CD8-positive, alpha-beta memory T cell (primary cell): Measurements from ENCODE around the gene FAM107B. TPM values are rescaled to one million over a fixed set of nuclear protein-coding genes. Genes with fewer than 3 reads are reported as not detected.
"Not testable (repeated sequence)": the region's sequence is repeated elsewhere in the genome, so short reads cannot be mapped to it uniquely, and the experiment has no call there.

Experiments used
- CTCF ChIA-PET: fragments of 350-600 bp; sonication (Branson Sonifier 250); formaldehyde crosslinking; loops from one replicate; lab custom pipeline; 2021; ENCODE audit warnings: antibody characterized with exemption; lab: Charles Lee
- POLR2A ChIA-PET: fragments of 350-600 bp; sonication (Branson Sonifier 250); formaldehyde crosslinking; loops from one replicate; lab custom pipeline; 2021; ENCODE audit warnings: antibody characterized with exemption; lab: Charles Lee
- DNase-seq, 5 donors: peaks; one replicate each; pipeline versions ENCODE4 v3.0.0 to v3.0.0-alpha.2; 2020 to 2022; ENCODE audit warnings: mixed read lengths in 1 of 5
- H3K27ac ChIP-seq: one replicate; pipeline ENCODE4 v1.7.0; 2013; ENCODE audit warnings: low read depth, mild to moderate bottlenecking, low read length, moderate library complexity
- H3K27me3 ChIP-seq: 2 replicates; pipeline ENCODE4 v1.7.0; 2013; ENCODE audit warnings: low read length, mild to moderate bottlenecking; ENCODE audit not compliant: insufficient read depth, poor library complexity, severe bottlenecking
- H3K36me3 ChIP-seq: 2 replicates; pipeline ENCODE4 v1.7.0; 2013; ENCODE audit warnings: mild to moderate bottlenecking, low read length, moderate library complexity; ENCODE audit not compliant: insufficient read depth
- H3K4me1 ChIP-seq: 2 replicates; pipeline ENCODE4 v1.7.0; 2013; ENCODE audit warnings: mild to moderate bottlenecking, low read length, moderate library complexity; ENCODE audit not compliant: insufficient read depth
- H3K4me3 ChIP-seq: 2 replicates; pipeline ENCODE4 v1.7.0; 2013; ENCODE audit warnings: mild to moderate bottlenecking, low read length
- H3K9me3 ChIP-seq: 2 replicates; pipeline ENCODE4 v1.7.0; 2013; ENCODE audit warnings: mild to moderate bottlenecking, low read length
- H3K27ac Mint-ChIP-seq, 8 donors: one replicate each; pipeline ENCODE4 v1.8.0; 2020 to 2021; ENCODE audit warnings: mixed read lengths in 8 of 8, mild to moderate bottlenecking in 6 of 8, inconsistent platforms in 3 of 8, moderate library complexity in 3 of 8
- H3K27me3 Mint-ChIP-seq, 2 donors: one replicate each; pipeline ENCODE4 v1.8.0; 2020 to 2021; ENCODE audit warnings: mixed read lengths in 2 of 2, mild to moderate bottlenecking in 1 of 2, moderate library complexity in 1 of 2
- H3K36me3 Mint-ChIP-seq, 3 donors: one replicate each; pipeline ENCODE4 v1.8.0; 2020 to 2021; ENCODE audit warnings: mixed read lengths in 3 of 3, inconsistent platforms in 1 of 3, mild to moderate bottlenecking in 1 of 3
- H3K4me1 Mint-ChIP-seq, 3 donors: one replicate each; pipeline ENCODE4 v1.8.0; 2020 to 2021; ENCODE audit warnings: mixed read lengths in 3 of 3, inconsistent platforms in 1 of 3, mild to moderate bottlenecking in 1 of 3
- H3K4me3 Mint-ChIP-seq, 7 donors: one replicate each; pipeline ENCODE4 v1.8.0; 2020 to 2021; ENCODE audit warnings: mixed read lengths in 7 of 7, mild to moderate bottlenecking in 6 of 7, moderate library complexity in 4 of 7, inconsistent platforms in 2 of 7
- H3K9me3 Mint-ChIP-seq, 5 donors: one replicate each; pipeline ENCODE4 v1.8.0; 2020 to 2022; ENCODE audit warnings: mixed read lengths in 5 of 5, mild to moderate bottlenecking in 3 of 5, moderate library complexity in 2 of 5, inconsistent platforms in 1 of 5
- polyA plus RNA-seq: library from polyadenylated mRNA; unstranded; fragments of 300-500 nt; fragmentation: Illumina TruSeq; gene quantifications from one replicate; pipeline ENCODE4 v1.2.3, GENCODE V29; 2021
- total RNA-seq, 2 experiments: library from RNA; stranded (reverse); gene quantifications; one replicate each; pipeline ENCODE4 v1.2.3, GENCODE V29; 2021

Gene FAM107B
- total and polyA plus RNA-seq, 3 experiments from 2014 or later = 138 to 316 (median 143) TPM

GRCh38 chr10:14639637-14640036 is 135.1 kb downstream of the FAM107B start:
- H3K4me3 ChIP-seq = no peak overlapping the region
- peaks cover 0 to 5% (median 0%) of the 10 kb centered on the region in 3 donors for H3K4me1 Mint-ChIP-seq
- H3K4me3 Mint-ChIP-seq = no peak overlapping the region
- no peaks in the 10 kb centered on the region for H3K9me3 Mint-ChIP-seq
- H3K27ac ChIP-seq = no peak overlapping the region
- ChIA-PET POLR2A (interaction anchor here (0.6 kb wide), 1 partner anchor 16 kb away, joined by 3 read pairs; no protein-coding TSS in a partner anchor), CTCF (interaction anchor here (1.3 kb wide), 1 partner anchor 14 kb away, joined by 3 read pairs; no protein-coding TSS in a partner anchor)
- no peaks in the 10 kb centered on the region for H3K36me3 ChIP-seq
- H3K27ac Mint-ChIP-seq = peak overlapping the region in 3 of 8 donors; percentile 17 to 50 (median 22)
- H3K4me1 ChIP-seq = no peaks in the 10 kb centered on the region
- no peaks in the 10 kb centered on the region for H3K27me3 ChIP-seq
- no peak for DNase-seq
- no peaks in the 10 kb centered on the region for H3K9me3 ChIP-seq
- H3K36me3 Mint-ChIP-seq = peaks cover 0 to 8% (median 0%) of the 10 kb centered on the region in 3 donors
- H3K27me3 Mint-ChIP-seq = no peaks in the 10 kb centered on the region

GRCh38 chr10:14635043-14635710 is 139.5 kb downstream of the FAM107B start:
- H3K27ac Mint-ChIP-seq = peak overlapping the region in 1 of 8 donors; percentile 69
- H3K27me3 ChIP-seq = no peaks in the 10 kb centered on the region
- H3K9me3 Mint-ChIP-seq = no peaks in the 10 kb centered on the region
- ChIA-PET CTCF (no interaction called here), POLR2A (interaction anchor here (0.7 kb wide), 1 partner anchor 10 kb away, joined by 3 read pairs; no protein-coding TSS in a partner anchor)
- H3K4me1 ChIP-seq = no peaks in the 10 kb centered on the region
- DNase-seq = no peak
- no peaks in the 10 kb centered on the region for H3K27me3 Mint-ChIP-seq
- H3K36me3 ChIP-seq = no peaks in the 10 kb centered on the region
- H3K9me3 ChIP-seq = no peaks in the 10 kb centered on the region
- peaks cover 0 to 3% (median 0%) of the 10 kb centered on the region in 3 donors for H3K4me1 Mint-ChIP-seq
- H3K36me3 Mint-ChIP-seq = no peaks in the 10 kb centered on the region
- H3K4me3 ChIP-seq = no peak overlapping the region
- no peak overlapping the region for H3K27ac ChIP-seq
- H3K4me3 Mint-ChIP-seq = no peak overlapping the region

GRCh38 chr10:14634572-14634971 is 140.1 kb downstream of the FAM107B start:
- H3K27me3 Mint-ChIP-seq, H3K4me3 Mint-ChIP-seq, H3K36me3 ChIP-seq, H3K9me3 Mint-ChIP-seq, H3K4me1 ChIP-seq, H3K36me3 Mint-ChIP-seq, H3K4me1 Mint-ChIP-seq, H3K4me3 ChIP-seq, POLR2A ChIA-PET, H3K27me3 ChIP-seq, DNase-seq, H3K9me3 ChIP-seq, H3K27ac ChIP-seq: not testable (repeated sequence)
- CTCF ChIA-PET = interaction anchor here (0.7 kb wide), 1 partner anchor 109 kb away, joined by 3 read pairs; no protein-coding TSS in a partner anchor
- peak overlapping the region in 1 of 8 donors; percentile 69 for H3K27ac Mint-ChIP-seq

- ChIA-PET CTCF (interaction anchor here (0.6 to 1.1 kb wide), 2 partner anchors 13 to 556 kb away, joined by 3 read pairs; no protein-coding TSS in a partner anchor), POLR2A (interaction anchor here (0.6 kb wide), 2 partner anchors 11 to 83 kb away, joined by 3 to 4 read pairs; no protein-coding TSS in a partner anchor)
- Histone ChIP-seq H3K36me3 (no peaks in the 10 kb centered on the region), H3K27ac (no peak overlapping the region), H3K4me3 (no peak overlapping the region), H3K4me1 (no peaks in the 10 kb centered on the region), H3K27me3 (no peaks in the 10 kb centered on the region), H3K9me3 (no peaks in the 10 kb centered on the region)
- DNase-seq = no peak
- H3K36me3 Mint-ChIP-seq = no peaks in the 10 kb centered on the region
- H3K9me3 Mint-ChIP-seq = no peaks in the 10 kb centered on the region
- no peak overlapping the region for H3K4me3 Mint-ChIP-seq
- H3K27ac Mint-ChIP-seq = no peak overlapping the region
- peaks cover 0 to 4% (median 2%) of the 10 kb centered on the region in 3 donors for H3K4me1 Mint-ChIP-seq
- no peaks in the 10 kb centered on the region for H3K27me3 Mint-ChIP-seq
Measured at GRCh38 chr10:14625765-14626525, 148.8 kb downstream of the FAM107B start.

- Mint-ChIP-seq H3K4me1 (peaks cover 0 to 4% (median 2%) of the 10 kb centered on the region in 3 donors), H3K36me3 (no peaks in the 10 kb centered on the region), H3K27me3 (no peaks in the 10 kb centered on the region), H3K4me3 (no peak overlapping the region), H3K9me3 (no peaks in the 10 kb centered on the region), H3K27ac (no peak overlapping the region)
- H3K27me3 ChIP-seq = no peaks in the 10 kb centered on the region
- H3K27ac ChIP-seq = no peak overlapping the region
- no peaks in the 10 kb centered on the region for H3K9me3 ChIP-seq
- POLR2A ChIA-PET = interaction anchor here (0.6 kb wide), 2 partner anchors 10 to 84 kb away, joined by 3 to 4 read pairs; no protein-coding TSS in a partner anchor
- DNase-seq = no peak
- H3K4me1 ChIP-seq = no peaks in the 10 kb centered on the region
- H3K36me3 ChIP-seq = no peaks in the 10 kb centered on the region
- CTCF ChIA-PET = interaction anchor here (1.1 kb wide), 1 partner anchor 14 kb away, joined by 3 read pairs; no protein-coding TSS in a partner anchor
- no peak overlapping the region for H3K4me3 ChIP-seq
Measured at GRCh38 chr10:14625192-14625631, 149.5 kb downstream of the FAM107B start.

GRCh38 chr10:14624600-14624999 is 150.1 kb downstream of the FAM107B start:
- Mint-ChIP-seq H3K9me3 (no peaks in the 10 kb centered on the region), H3K36me3 (no peaks in the 10 kb centered on the region), H3K27me3 (no peaks in the 10 kb centered on the region), H3K4me3 (no peak overlapping the region), H3K27ac (no peak overlapping the region), H3K4me1 (peaks cover 0 to 2% (median 0%) of the 10 kb centered on the region in 3 donors)
- no peak for DNase-seq
- ChIA-PET POLR2A (no interaction called here), CTCF (no interaction called here)
- no peaks in the 10 kb centered on the region for H3K27me3 ChIP-seq
- no peaks in the 10 kb centered on the region for H3K4me1 ChIP-seq
- no peaks in the 10 kb centered on the region for H3K9me3 ChIP-seq
- no peak overlapping the region for H3K4me3 ChIP-seq
- no peak overlapping the region for H3K27ac ChIP-seq
- H3K36me3 ChIP-seq = no peaks in the 10 kb centered on the region

GRCh38 chr10:14623931-14624330 is 150.8 kb downstream of the FAM107B start:
- Mint-ChIP-seq H3K4me1 (peaks cover 0 to 2% (median 0%) of the 10 kb centered on the region in 3 donors), H3K36me3 (no peaks in the 10 kb centered on the region), H3K27me3 (no peaks in the 10 kb centered on the region), H3K4me3 (no peak overlapping the region), H3K9me3 (no peaks in the 10 kb centered on the region), H3K27ac (peak overlapping the region in 3 of 8 donors; percentile 22 to 85 (median 70))
- no peaks in the 10 kb centered on the region for H3K4me1 ChIP-seq
- CTCF ChIA-PET = interaction anchor here (0.8 kb wide), 1 partner anchor 30 kb away, joined by 3 read pairs; no protein-coding TSS in a partner anchor
- H3K36me3 ChIP-seq = no peaks in the 10 kb centered on the region
- H3K27me3 ChIP-seq = no peaks in the 10 kb centered on the region
- no peak overlapping the region for H3K27ac ChIP-seq
- POLR2A ChIA-PET = no interaction called here
- no peak overlapping the region for H3K4me3 ChIP-seq
- DNase-seq = no peak
- no peaks in the 10 kb centered on the region for H3K9me3 ChIP-seq
